HG03196 (cell line): Measurements from ENCODE around the gene VIT.

Experiments
- ATAC-seq: cut with Tn5 transposase; IDR thresholded peaks from one replicate; pipeline ENCODE4 v1.9.1; 2021; ENCODE audit not compliant: unreplicated experiment

Gene VIT

GRCh38 chr2:36708041-36708741, 11.7 kb downstream of the VIT start:
- ATAC-seq, result no peak

GRCh38 chr2:36710858-36711515, 14.5 kb downstream of the VIT start:
- ATAC-seq, result no peak

- ATAC-seq, result no peak
Measured at GRCh38 chr2:36711741-36712314, 15.3 kb downstream of the VIT start.

GRCh38 chr2:36713310-36713709, 16.8 kb downstream of the VIT start:
- ATAC-seq, result no peak

- ATAC-seq, result no peak
Measured at GRCh38 chr2:36716111-36716510, 19.6 kb downstream of the VIT start.

- ATAC-seq, result no peak
Measured at GRCh38 chr2:36717603-36718266, 21.2 kb downstream of the VIT start.

GRCh38 chr2:36727550-36727949, 31.0 kb downstream of the VIT start:
- ATAC-seq, result no peak

GRCh38 chr2:36729067-36729466, 32.6 kb downstream of the VIT start:
- no peak for ATAC-seq

GRCh38 chr2:36731941-36732672, 35.6 kb downstream of the VIT start:
- no peak for ATAC-seq

- no peak for ATAC-seq
Measured at GRCh38 chr2:36732673-36733036, 36.1 kb downstream of the VIT start.

GRCh38 chr2:36733215-36733614, 36.7 kb downstream of the VIT start:
- ATAC-seq, result no peak

GRCh38 chr2:36734304-36734703, 37.8 kb downstream of the VIT start:
- ATAC-seq, result no peak

GRCh38 chr2:36737131-36737750, 40.7 kb downstream of the VIT start:
- ATAC-seq, result no peak

GRCh38 chr2:36740061-36740460, 43.6 kb downstream of the VIT start:
- ATAC-seq, result no peak

GRCh38 chr2:36741188-36741837, 44.8 kb downstream of the VIT start:
- no peak for ATAC-seq

GRCh38 chr2:36743954-36744353, 47.4 kb downstream of the VIT start:
- ATAC-seq, result no peak

GRCh38 chr2:36748166-36748565, 51.7 kb downstream of the VIT start:
- no peak for ATAC-seq

GRCh38 chr2:36750101-36750500, 53.6 kb downstream of the VIT start:
- no peak for ATAC-seq

GRCh38 chr2:36753706-36754221, 57.3 kb downstream of the VIT start:
- no peak for ATAC-seq

GRCh38 chr2:36754578-36754977, 58.1 kb downstream of the VIT start:
- no peak for ATAC-seq
